BE2C (cell line): ENCODE measurements around the gene MDFIC.

Experiments used
- DNase-seq: peaks from one replicate; pipeline ENCODE4 v3.0.0-alpha.2; 2020
- H3K27me3 ChIP-seq: fragments of 250-450 bp; sonication (Bioruptor Pico); 2 replicates; pipeline ENCODE4 v1.5.1; 2020; ENCODE audit warnings: mild to moderate bottlenecking
- H3K36me3 ChIP-seq: fragments of 250-450 bp; sonication (Bioruptor Pico); 2 replicates; pipeline ENCODE4 v1.5.1; 2020; ENCODE audit warnings: mild to moderate bottlenecking
- H3K4me1 ChIP-seq: fragments of 250-450 bp; sonication (Bioruptor Pico); 2 replicates; pipeline ENCODE4 v1.5.1; 2020
- H3K4me3 ChIP-seq: 2 replicates; pipeline ENCODE4 v1.5.1; 2011; ENCODE audit warnings: low read depth, low read length
- H3K9me3 ChIP-seq: fragments of 250-450 bp; sonication (Bioruptor Pico); 2 replicates; pipeline ENCODE4 v1.5.1; 2020
- CTCF ChIP-seq: IDR thresholded peaks from 2 replicates; pipeline ENCODE4 v1.5.1; 2012; ENCODE audit warnings: mild to moderate bottlenecking, low read depth, low read length

The MDFIC gene

GRCh38 chr7:114911411-114911810 is 10.5 kb upstream of the MDFIC start:
- no peak overlapping the region for H3K4me3 ChIP-seq
- H3K4me1 ChIP-seq = no peaks in the 10 kb centered on the region
- TF ChIP-seq CTCF = no peak
- no peaks in the 10 kb centered on the region for H3K9me3 ChIP-seq
- no peaks in the 10 kb centered on the region for H3K36me3 ChIP-seq
- no peaks in the 10 kb centered on the region for H3K27me3 ChIP-seq
- no peak for DNase-seq

- no peaks in the 10 kb centered on the region for H3K4me1 ChIP-seq
- no peaks in the 10 kb centered on the region for H3K27me3 ChIP-seq
- no peaks in the 10 kb centered on the region for H3K36me3 ChIP-seq
- no peak for DNase-seq
- H3K9me3 ChIP-seq = no peaks in the 10 kb centered on the region
- TF ChIP-seq CTCF = no peak
- no peak overlapping the region for H3K4me3 ChIP-seq
Measured at GRCh38 chr7:114916261-114916892, 5.5 kb upstream of the MDFIC start.

GRCh38 chr7:114917211-114917839 is 4.6 kb upstream of the MDFIC start:
- no peak for DNase-seq
- Histone ChIP-seq H3K4me3 (no peak overlapping the region), H3K4me1 (no peaks in the 10 kb centered on the region), H3K36me3 (no peaks in the 10 kb centered on the region), H3K27me3 (peaks cover 9% of the 10 kb centered on the region), H3K9me3 (no peaks in the 10 kb centered on the region)
- TF ChIP-seq CTCF = no peak

- Histone ChIP-seq H3K9me3 (no peaks in the 10 kb centered on the region), H3K36me3 (no peaks in the 10 kb centered on the region), H3K27me3 (peaks cover 26% of the 10 kb centered on the region), H3K4me1 (no peaks in the 10 kb centered on the region), H3K4me3 (no peak overlapping the region)
- TF ChIP-seq CTCF = no peak
- no peak for DNase-seq
Measured at GRCh38 chr7:114919587-114919986, 2.3 kb upstream of the MDFIC start.

- no peaks in the 10 kb centered on the region for H3K36me3 ChIP-seq
- TF ChIP-seq CTCF = no peak
- no peaks in the 10 kb centered on the region for H3K4me1 ChIP-seq
- H3K9me3 ChIP-seq = no peaks in the 10 kb centered on the region
- no peak for DNase-seq
- H3K4me3 ChIP-seq = no peak overlapping the region
- peaks cover 26% of the 10 kb centered on the region for H3K27me3 ChIP-seq
Measured at GRCh38 chr7:114921631-114922025, 266 bp upstream of the MDFIC start.

GRCh38 chr7:114922652-114923402 is 933 bp downstream of the MDFIC start:
- H3K4me3 ChIP-seq = peak overlapping the region; percentile 15
- TF ChIP-seq CTCF = no peak
- H3K9me3 ChIP-seq = no peaks in the 10 kb centered on the region
- peaks cover 26% of the 10 kb centered on the region for H3K27me3 ChIP-seq
- no peaks in the 10 kb centered on the region for H3K4me1 ChIP-seq
- no peak for DNase-seq
- H3K36me3 ChIP-seq = no peaks in the 10 kb centered on the region
